B cell (primary cell): ENCODE results near the gene CMYA5.

Source experiments
- EZH2 ChIP-seq: IDR thresholded peaks from 2 replicates; pipeline ENCODE4 v1.6.1; 2012; ENCODE audit warnings: borderline replicate concordance, low read depth, mild to moderate bottlenecking, moderate library complexity, low read length; ENCODE audit not compliant: insufficient read depth, poor library complexity, severe bottlenecking
- TF ChIP-seq, protein P1 (sequence below): fragments of 200-600 bp; IDR thresholded peaks from one replicate; pipeline ENCODE4 v1.8.0; 2022; ENCODE audit warnings: antibody characterized with exemption, mild to moderate bottlenecking

DNA sequence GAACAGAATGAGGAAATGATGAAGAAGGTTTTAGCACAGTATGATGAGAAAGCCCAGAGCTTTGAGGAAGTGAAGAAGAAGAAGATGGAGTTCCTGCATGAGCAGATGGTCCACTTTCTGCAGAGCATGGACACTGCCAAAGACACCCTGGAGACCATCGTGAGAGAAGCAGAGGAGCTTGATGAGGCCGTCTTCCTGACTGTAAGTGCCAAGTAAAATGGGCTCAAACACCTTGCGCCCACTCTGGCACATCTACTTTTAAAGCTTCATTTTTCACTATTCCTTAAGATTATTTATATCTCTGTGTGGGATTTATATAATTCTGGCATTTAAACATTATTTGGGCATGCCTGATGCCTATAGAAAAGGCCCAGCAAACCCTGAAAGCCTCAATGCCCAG lies 55.6 kb downstream of the CMYA5 start:
- TF ChIP-seq, protein P1, sequence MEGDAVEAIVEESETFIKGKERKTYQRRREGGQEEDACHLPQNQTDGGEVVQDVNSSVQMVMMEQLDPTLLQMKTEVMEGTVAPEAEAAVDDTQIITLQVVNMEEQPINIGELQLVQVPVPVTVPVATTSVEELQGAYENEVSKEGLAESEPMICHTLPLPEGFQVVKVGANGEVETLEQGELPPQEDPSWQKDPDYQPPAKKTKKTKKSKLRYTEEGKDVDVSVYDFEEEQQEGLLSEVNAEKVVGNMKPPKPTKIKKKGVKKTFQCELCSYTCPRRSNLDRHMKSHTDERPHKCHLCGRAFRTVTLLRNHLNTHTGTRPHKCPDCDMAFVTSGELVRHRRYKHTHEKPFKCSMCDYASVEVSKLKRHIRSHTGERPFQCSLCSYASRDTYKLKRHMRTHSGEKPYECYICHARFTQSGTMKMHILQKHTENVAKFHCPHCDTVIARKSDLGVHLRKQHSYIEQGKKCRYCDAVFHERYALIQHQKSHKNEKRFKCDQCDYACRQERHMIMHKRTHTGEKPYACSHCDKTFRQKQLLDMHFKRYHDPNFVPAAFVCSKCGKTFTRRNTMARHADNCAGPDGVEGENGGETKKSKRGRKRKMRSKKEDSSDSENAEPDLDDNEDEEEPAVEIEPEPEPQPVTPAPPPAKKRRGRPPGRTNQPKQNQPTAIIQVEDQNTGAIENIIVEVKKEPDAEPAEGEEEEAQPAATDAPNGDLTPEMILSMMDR = no peak
- TF ChIP-seq EZH2 = no peak
